HFFc6 (cell line): ENCODE results near the gene OVCH1. TPM values are rescaled to one million over a fixed set of nuclear protein-coding genes. Genes with fewer than 3 reads are reported as not detected.
A peak's percentile ranks its signal among the peaks of the same experiment; 100 is the strongest.

Experiments used
- DNase-seq: peaks from one replicate; pipeline ENCODE4 v3.0.0-alpha.2; 2018
- H3K27ac Mint-ChIP-seq: 2 replicates; pipeline ENCODE4 v1.8.0; 2020; ENCODE audit warnings: mild to moderate bottlenecking, mixed read lengths
- H3K27me3 Mint-ChIP-seq: 2 replicates; pipeline ENCODE4 v1.8.0; 2021; ENCODE audit warnings: mild to moderate bottlenecking, moderate library complexity, mixed read lengths; ENCODE audit not compliant: insufficient read depth
- H3K36me3 Mint-ChIP-seq: 2 replicates; pipeline ENCODE4 v1.8.0; 2021; ENCODE audit warnings: low read depth, mixed read lengths
- H3K4me1 Mint-ChIP-seq: 2 replicates; pipeline ENCODE4 v1.8.0; 2020; ENCODE audit warnings: low read depth, mixed read lengths
- H3K4me3 Mint-ChIP-seq: 2 replicates; pipeline ENCODE4 v1.8.0; 2020; ENCODE audit warnings: mild to moderate bottlenecking, moderate library complexity, mixed read lengths
- H3K9me3 Mint-ChIP-seq: 2 replicates; pipeline ENCODE4 v1.8.0; 2020; ENCODE audit warnings: mild to moderate bottlenecking, mixed read lengths
- total RNA-seq, 6 experiments: library from RNA; stranded (reverse); fragmentation: NEBNext Ultra II Directional; extraction: Animal tissue kit (Norgen Biotek cat#: 25700); gene quantifications; 2 replicates in 1 of 6; 3 replicates in 5 of 6; pipeline ENCODE4 v1.2.3, GENCODE V29; 2021
- TF ChIP-seq, protein P1 (sequence below): fragments of 200-600 bp; sonication (generic); IDR thresholded peaks from 2 replicates; pipeline ENCODE4 v1.5.0; 2021; ENCODE audit warnings: antibody characterized with exemption, mild to moderate bottlenecking

OVCH1 gene
- total RNA-seq, 6 experiments from 2014 or later, result not detected

DNA sequence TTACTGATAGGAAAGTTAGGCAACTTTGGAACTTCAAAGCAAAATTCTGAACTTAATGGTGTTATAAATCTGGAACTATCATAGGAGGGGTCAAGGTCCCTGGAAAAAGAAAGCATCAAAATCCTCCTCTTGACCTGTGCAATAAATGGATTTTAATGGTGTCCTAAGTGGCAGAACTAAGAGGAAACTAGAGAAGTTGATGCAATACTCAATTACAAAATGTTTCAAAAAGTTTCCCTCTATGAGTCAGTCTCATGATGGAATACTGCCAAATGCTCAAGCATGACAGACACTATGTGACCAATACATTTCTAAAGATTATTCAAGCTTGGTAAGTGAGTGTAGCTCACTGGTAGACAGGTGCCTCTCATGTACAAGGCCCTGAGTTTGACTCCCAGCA is 68.9 kb downstream of the OVCH1 start:
- no peaks in the 10 kb centered on the region for H3K36me3 Mint-ChIP-seq
- peaks cover 1% of the 10 kb centered on the region for H3K27me3 Mint-ChIP-seq
- H3K27ac Mint-ChIP-seq, result no peak overlapping the region
- peak; percentile 35 for DNase-seq
- no peaks in the 10 kb centered on the region for H3K4me1 Mint-ChIP-seq
- peaks cover 2% of the 10 kb centered on the region for H3K9me3 Mint-ChIP-seq
- TF ChIP-seq, protein P1, sequence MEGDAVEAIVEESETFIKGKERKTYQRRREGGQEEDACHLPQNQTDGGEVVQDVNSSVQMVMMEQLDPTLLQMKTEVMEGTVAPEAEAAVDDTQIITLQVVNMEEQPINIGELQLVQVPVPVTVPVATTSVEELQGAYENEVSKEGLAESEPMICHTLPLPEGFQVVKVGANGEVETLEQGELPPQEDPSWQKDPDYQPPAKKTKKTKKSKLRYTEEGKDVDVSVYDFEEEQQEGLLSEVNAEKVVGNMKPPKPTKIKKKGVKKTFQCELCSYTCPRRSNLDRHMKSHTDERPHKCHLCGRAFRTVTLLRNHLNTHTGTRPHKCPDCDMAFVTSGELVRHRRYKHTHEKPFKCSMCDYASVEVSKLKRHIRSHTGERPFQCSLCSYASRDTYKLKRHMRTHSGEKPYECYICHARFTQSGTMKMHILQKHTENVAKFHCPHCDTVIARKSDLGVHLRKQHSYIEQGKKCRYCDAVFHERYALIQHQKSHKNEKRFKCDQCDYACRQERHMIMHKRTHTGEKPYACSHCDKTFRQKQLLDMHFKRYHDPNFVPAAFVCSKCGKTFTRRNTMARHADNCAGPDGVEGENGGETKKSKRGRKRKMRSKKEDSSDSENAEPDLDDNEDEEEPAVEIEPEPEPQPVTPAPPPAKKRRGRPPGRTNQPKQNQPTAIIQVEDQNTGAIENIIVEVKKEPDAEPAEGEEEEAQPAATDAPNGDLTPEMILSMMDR, result no peak
- H3K4me3 Mint-ChIP-seq, result no peak overlapping the region

DNA sequence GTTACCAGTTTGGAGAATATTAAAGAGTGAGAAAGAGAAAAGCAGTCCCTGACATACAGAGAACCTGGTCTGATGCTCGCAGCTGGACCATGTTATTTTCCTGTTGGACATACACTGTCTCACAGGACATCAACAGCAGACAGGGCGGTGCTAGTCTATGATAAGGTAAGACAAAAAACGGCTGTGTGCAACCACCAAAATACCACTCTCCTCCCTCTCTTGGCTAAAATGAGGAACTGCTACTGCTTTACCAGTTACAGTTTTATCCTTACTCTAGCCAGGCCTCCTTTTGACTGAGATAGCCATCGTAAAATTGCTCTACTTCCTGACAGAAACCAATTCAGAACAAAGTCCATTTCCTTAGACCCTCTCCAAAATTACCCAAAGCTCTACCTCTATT is 69.5 kb downstream of the OVCH1 start:
- Mint-ChIP-seq H3K9me3 (peaks cover 5% of the 10 kb centered on the region), H3K36me3 (no peaks in the 10 kb centered on the region), H3K4me3 (no peak overlapping the region), H3K4me1 (no peaks in the 10 kb centered on the region), H3K27me3 (peaks cover 1% of the 10 kb centered on the region), H3K27ac (no peak overlapping the region)
- TF ChIP-seq, protein P1, result no peak
- no peak for DNase-seq

DNA sequence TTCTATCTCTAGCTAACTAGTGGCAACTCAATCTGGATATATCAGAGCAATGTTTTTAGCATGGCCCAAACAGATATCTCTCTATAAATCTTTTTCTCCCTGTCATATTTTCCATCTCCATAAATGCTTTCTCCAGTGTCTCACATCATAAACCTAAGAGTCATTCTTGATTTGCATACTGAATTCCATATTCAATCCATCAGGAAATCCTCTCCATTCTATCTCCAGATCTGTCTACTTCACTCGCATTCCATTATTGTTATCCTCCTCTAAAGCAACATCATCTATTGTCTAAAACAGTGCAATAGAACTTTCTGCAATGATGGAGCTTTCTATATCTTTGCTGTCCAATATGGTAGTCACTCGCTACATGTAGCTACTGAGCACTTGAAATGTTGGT is 71.0 kb downstream of the OVCH1 start:
- DNase-seq, result no peak
- Mint-ChIP-seq H3K4me1 (no peaks in the 10 kb centered on the region), H3K4me3 (no peak overlapping the region), H3K9me3 (peaks cover 5% of the 10 kb centered on the region), H3K36me3 (no peaks in the 10 kb centered on the region), H3K27ac (no peak overlapping the region), H3K27me3 (peaks cover 1% of the 10 kb centered on the region)
- TF ChIP-seq, protein P1, result no peak

DNA sequence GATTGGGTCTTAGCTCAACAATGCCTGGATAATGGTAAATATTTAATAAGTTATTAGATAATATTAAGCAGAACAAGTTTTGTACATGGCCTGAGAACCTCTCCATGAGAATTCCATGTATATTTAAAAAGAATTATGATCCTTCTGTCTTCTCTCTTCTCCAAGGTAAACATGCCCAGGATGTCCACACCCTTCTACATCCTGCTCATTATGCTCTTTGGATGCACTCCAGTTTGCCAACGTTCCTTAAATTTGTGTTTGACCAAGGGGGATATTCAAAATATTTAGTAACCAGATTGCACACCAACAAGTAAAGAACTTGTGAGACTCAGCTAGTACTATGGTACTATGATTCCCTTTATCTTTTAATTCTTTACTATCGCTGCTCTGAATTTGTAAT is 71.8 kb downstream of the OVCH1 start:
- Mint-ChIP-seq H3K4me1 (no peaks in the 10 kb centered on the region), H3K27ac (no peak overlapping the region), H3K27me3 (peaks cover 1% of the 10 kb centered on the region), H3K4me3 (no peak overlapping the region), H3K36me3 (no peaks in the 10 kb centered on the region), H3K9me3 (peaks cover 5% of the 10 kb centered on the region)
- TF ChIP-seq, protein P1, result no peak
- no peak for DNase-seq

DNA sequence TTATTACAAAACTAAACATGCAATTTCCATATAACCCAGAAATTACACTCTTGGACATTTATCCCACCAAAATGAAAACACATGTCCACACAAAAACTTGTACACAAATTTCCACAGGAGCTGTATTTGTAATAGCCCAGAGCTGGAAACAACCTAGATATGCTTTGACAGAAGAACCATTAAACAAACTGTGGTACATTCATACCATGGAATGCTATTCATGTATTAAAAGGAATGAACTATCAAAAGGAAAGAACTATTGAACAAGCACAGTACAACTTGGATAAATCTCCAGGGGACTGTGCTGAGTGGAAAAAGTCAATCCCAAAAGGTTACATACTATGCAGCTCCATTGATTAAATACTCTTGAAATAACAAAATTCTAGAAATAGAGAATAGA is 80.7 kb downstream of the OVCH1 start:
- Mint-ChIP-seq H3K36me3 (no peaks in the 10 kb centered on the region), H3K4me3 (no peak overlapping the region), H3K4me1 (no peaks in the 10 kb centered on the region), H3K9me3 (peaks cover 10% of the 10 kb centered on the region; the same call in 1 of the 2 replicates), H3K27ac (no peak overlapping the region), H3K27me3 (no peaks in the 10 kb centered on the region)
- no peak for DNase-seq
- TF ChIP-seq, protein P1, result no peak

DNA sequence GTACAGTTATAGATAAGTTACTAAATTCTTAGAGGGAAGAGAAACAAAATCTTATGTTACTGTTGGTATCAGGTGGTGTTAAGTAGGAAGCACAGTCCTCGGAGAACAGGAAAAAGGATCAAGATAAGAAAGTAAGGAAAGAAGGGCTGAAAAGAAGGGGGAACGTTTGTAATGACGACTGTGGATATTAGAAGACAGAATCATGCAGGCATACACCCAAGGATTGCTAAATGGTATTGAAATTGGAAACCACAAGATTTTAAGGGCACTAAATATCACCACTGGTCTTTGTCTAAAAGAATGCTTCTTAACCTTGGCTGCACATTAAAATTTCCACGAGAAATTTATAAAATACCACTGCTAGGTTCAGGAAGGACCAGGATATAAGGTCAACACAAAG is 82.4 kb downstream of the OVCH1 start:
- no peak overlapping the region for H3K4me3 Mint-ChIP-seq
- no peaks in the 10 kb centered on the region for H3K4me1 Mint-ChIP-seq
- H3K27ac Mint-ChIP-seq, result no peak overlapping the region
- TF ChIP-seq, protein P1, result no peak
- no peak for DNase-seq
- H3K27me3 Mint-ChIP-seq, result no peaks in the 10 kb centered on the region
- peaks cover 10% of the 10 kb centered on the region; the same call in 1 of the 2 replicates for H3K9me3 Mint-ChIP-seq
- no peaks in the 10 kb centered on the region for H3K36me3 Mint-ChIP-seq
